Activated gamma-delta T cell (primary cell): ENCODE data around the gene TLE7.

Experiments
- DNase-seq: peaks from one replicate; lab custom pipeline; 2025; lab: John Stamatoyannopoulos, UW

Gene TLE7

DNA sequence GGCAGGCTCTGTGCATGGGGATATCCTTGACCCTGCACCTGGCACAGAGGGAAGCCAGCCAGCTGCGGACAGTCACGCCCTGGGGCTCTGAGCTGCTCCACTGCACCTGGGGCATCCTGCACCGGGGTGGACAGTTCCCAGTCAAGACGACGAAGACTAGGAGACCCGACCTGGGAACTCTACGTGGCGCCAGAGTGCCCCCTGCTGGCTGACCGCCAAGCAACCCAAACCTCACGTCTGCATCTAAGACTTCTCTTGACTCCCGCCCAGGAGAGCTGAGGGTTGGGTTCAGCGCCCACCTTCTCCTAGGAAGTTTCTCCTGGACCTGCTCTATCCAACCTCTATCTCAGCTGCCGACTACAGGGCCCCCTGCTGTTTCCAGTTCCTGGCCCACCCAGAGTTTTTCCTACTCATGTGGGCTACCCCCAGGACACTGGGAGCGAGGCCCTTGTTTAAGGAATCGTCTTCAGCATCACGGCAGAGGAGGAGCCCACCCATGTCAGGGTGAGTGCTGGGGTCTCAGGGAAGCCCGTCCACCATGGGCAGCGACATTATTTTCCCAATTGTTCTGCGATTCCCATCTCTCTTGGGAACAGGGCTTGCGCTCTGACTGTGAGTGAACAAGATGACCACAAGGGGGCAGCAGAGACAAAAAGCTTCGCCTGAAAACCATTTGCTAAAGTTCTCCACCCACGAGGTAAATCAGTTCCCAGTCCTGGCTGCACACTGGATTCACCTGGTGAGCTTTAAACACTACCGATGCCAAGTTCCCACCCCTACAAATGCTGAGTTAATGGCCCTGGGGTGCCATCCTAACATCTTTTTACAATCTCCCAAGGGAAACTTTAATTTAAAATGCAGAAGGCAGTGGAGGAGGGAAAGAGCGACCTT lies 29.3 kb downstream of the TLE7 start:
- DNase-seq, result no peak

DNA sequence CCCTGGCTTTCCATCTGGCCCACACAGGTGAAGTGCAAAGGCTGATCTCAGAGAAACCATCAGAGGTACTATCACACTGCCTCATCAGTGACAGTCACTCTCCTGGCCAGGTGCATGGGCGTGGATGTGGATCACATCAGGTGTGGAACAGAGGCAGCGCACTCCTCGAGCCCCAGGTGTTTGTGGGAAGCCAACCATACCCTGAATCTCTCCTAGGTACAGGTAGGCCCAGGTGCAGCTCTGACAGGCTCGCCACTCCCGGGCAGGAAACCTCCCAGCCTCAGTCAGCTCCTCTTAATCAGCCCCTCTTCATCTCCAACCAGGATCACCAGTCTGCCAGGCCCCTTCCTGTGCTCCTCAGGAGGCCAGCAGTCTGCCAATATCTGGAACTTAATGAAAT lies 31.7 kb downstream of the TLE7 start:
- no peak for DNase-seq

DNA sequence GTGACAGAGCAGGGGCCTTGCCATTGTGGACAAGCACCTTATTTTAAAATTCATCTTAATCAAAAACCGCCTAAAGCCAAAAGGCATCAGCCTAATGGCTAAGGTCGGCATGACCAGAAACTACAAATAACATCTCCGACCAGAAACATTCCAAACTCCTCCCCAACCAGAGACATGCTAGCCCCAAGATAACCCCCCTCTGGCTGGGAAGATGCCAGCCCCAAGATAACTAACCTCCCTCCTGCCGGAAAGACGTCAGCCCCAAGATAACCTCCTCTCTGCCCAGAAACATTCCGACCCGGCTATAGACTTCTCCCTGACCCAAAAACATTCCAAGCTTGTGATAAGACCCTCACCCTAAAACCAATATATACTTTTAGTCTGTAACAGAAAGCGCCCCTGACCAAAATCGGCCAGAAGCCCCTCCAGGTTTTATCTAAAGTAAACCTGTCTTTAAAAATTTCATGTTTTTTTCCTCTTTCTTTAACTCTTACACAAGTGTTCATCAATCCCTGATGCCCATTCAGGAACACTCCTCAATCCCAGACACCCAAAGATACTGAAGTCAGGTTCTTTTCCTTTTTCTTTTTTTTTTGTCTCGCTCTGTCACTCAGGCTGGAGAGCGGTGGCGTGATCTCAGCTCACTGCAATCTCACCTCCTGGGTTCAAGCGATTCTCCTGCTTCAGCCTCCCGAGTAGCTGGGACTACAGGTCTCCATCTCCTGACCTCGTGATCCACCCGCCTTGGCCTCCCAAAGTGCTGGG lies 32.7 kb downstream of the TLE7 start:
- DNase-seq, result no peak

DNA sequence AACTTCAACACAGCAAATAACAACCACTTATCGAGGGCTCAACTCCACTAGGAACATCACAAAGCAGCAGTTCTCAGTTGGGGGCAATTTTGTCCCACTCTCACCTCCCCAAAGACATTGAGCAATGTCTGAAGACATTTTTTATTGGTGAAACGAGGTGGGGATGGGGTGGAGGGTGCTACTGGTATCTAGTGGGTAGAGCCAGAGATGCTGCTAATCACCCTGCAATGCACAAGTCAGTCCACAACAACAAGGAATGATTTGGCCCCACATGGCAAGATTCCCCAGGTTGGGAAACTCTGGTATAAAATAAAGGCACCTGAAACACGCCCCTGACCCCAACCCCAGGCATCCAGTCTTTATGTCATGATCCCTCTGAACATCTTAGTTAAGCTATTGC lies 33.3 kb downstream of the TLE7 start:
- no peak for DNase-seq

DNA sequence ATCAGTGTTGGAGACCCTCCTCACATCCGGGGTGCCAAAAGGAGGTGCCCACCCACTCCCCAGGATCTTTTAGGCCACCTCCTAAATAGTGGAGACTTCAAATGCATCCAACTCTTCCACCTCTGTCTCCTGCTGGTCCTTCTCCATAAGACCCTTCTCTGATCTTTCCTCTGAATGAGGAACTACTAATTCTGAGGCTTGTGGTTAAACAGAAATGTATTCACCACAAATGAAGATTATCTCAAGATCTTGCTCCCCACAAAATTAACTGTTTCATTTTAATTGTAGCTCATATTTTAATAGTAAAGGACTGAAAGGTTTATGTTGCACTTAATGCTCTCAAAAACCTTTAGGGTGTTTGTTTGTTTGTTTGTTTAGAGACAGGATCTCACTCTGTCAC lies 34.1 kb downstream of the TLE7 start:
- no peak for DNase-seq

DNA sequence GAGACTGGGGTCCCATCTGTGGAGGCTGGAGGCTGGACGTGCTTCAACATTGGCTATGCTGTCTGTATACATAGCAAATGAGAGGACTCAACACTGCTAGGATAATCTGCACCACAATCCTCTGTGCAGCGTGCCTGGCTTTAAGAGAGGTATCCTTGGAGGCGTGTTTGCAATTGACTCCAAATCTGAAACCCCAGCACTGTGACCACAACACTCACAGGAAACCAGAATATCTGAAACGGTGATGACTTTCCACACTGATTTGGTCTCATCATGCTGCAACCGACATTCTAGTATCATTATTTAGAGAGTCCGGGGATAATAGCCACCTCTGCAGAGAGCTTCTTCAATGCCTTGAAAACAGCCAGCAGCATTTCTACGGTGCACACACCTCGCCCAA lies 35.1 kb downstream of the TLE7 start:
- no peak for DNase-seq

DNA sequence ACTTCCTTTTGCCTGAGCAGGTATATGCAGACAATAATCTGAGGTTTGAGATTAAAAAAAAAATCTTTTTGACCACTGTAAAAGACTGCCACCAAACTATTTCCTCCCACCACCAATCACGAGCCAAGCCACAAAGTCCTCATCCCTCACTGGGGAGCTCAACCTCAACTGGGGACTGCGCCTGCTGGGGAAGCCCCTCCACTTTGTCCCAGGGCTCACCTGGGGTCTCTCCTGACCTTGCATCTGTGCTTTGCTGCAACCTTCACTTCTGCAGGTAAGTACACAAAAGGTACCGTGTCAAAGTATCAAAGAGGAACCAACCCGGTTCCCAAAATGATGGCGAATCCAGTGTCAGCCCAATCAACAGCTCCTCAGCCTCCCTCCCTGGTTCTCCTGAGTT lies 35.5 kb downstream of the TLE7 start:
- DNase-seq, result no peak

DNA sequence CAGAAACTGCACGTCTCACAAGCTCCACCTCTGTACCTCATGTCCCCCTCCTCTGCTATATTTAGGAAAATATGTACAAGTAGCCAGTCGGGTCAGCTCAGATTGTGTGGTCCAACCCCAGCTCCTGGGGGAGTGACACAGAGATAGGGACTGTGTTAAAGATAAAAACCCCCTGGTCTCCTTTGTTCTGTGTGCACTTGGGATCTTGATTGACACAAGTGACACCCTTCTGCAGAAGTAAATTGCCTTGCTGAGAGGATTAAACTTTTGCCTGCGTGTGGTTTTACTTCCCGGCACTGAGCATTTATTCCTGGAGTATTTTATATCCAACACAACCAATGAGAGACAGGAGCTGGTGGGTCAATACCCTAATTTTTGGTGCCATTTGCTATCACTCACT lies 37.5 kb downstream of the TLE7 start:
- DNase-seq, result no peak

DNA sequence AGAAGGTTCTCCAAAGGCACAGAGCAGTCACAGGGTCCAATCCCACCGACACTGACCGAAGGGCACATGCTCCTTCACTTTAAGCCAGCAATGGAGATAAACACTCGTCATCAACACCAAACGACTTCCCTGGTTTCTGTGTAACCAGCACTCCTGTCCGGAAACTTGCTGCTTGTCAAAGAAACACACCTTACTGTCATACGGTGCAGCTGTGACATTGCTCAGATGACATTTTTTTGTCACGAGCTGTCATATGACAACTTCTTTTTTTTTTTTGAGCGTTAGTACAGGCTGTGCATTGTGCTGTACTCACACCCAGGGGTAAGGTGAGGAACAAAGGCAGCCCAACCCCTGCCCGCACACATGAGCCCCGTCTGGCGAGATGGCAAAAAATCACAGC lies 39.2 kb downstream of the TLE7 start:
- DNase-seq, result no peak

DNA sequence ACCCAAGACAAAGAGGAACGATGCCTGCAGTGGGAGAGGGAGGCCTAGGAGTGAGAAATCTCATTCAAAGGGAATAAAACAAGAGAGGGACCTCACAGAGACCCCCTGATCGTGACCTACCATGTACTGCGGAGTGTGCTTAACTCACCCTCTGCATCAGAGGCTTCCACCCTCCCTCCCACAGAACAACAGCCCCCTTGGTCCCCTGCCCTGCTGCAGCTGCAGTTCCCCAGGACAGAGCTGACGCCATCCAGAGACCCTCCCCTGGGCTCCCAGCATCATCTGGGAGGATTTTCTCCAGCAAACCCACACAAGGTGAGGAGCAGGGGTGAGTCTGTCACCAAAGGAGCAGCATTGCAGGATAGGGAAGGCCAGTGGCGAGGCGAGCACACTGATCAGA lies 39.8 kb downstream of the TLE7 start:
- no peak for DNase-seq

DNA sequence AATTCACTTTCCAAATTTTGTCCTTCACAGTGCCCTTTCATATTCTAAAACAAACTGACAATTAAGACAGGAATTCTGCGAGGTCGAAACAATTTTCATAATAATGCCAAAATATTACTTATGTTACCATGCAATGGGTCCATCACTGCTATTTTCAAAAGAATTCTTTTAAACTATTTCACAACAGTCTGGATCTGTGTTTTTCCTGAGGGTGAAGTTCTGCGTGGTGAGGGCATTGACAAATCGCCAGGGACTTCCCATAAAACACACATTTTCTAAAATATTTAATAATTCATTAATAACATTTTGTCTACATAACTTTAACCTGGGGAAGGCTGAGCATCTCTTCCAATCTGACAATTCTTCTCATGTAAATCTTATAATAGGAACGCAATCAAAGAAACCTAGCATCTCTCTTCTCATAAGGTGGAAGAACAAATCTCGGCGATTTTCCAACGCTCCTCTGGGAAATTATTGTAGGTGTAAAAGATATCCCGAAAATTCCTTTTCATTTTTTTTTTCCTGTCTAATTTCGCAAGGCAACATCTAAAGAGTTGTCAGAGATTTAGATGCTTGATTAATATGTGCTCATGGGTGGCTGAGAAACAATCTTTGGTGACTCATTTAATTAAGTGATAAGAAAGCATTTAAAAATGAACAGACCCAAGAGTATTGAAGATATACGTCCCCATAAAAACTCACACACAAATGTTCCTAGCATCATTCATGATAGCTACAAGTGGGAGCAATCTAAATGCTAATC lies 41.9 kb downstream of the TLE7 start:
- DNase-seq, result no peak

DNA sequence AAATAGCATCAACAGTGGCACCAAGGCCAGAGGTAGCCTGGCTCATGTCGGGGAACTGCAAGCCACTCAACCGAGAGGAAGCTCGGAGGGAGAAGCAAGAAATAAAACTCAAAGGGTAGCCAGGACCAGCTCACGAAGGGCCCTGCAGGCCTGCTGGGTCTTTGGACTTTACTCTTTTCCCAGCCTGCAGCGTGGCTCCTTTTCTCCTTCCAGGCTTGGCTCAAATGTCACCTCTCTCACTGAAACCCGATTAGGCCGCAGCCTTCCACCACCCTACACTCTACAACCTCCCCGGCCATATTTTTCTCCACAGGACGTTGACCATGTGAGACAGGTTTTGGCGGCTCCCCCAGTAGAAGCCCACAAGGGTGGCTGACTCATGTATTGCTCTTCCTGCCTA lies 45.3 kb downstream of the TLE7 start:
- DNase-seq, result no peak

DNA sequence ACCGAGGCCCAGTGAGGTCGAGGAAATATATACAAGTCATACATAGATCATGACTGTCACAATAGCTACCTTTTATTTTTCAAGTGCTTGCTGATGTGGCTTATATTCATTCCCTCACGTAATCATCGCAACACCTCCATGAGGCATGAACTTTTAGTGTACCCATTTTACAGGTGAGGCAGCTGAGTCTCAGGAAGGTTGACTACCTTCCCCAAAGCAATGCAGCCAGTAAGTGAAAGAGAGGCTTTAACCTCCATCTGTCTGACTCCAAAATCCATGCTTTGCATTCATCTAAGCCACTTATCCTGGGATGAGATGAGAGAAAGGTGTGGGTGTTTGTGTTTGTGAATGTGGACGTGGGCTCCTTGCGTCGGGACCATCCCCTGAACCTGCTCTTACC lies 52.5 kb downstream of the TLE7 start:
- DNase-seq, result no peak

DNA sequence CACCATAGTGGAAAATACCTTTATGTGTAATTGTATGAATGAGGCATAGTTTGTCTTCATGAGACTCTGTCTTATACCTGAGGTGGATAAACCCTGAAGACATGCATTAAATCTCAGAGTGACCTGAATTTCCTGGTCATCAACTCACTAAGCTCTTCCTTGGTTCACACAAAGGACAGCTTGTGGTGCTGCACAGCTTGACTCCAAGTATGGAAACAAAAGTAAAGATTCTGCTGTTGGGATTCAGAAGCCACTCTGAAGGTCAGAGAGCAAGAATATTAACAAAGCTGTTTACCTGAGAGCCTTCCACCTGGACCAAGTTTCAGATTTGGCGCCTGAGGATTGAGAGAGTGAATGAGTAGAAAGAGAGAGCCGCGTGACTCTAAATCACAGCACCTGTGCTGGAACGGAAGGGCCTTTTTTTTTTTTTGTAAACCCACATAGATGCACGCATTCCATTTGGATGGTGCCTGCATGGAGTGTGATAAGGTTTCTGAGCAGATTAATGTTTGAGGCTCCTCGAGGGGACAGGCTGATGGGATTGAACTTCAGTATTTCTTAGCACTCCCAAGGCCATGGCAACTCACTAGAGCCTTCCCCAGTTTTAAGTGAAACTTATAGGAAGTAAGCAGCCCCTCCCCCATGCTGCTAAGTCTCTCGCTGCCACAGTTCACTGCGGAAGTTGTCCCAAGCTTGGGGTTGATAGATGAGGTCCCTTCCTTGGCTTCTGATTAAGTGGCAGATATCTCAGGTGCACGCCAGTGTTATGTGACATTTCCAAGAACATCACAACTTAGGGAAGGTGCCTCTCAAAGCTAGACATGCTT lies 54.6 kb downstream of the TLE7 start:
- no peak for DNase-seq

DNA sequence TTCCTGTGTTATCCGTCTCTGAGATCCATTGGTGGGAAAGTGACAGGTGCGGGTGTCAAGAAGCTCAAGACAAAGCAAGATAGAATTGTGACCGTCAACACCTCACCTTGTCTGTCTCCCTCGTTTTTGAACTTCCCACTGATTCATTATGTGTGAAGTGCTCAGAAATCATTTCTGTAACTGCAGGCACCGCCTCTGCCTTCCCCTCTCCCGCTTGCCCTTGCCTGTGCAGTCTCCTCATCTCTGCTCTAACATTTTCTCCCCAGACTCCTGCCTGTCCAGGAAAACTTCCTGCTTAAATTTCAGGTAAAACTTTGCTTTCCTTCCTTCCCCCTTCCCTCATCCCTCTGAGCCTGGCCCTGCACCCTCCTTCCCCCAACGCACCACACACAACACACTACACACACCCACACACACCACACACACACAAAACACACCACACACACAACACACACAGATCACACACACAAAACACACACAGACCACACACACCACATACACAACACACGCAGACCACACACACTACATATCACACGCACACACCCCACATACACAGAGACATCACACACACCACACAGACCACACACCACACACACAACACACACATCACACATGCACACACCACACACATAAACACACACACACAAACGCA lies 57.7 kb downstream of the TLE7 start:
- DNase-seq, result no peak

DNA sequence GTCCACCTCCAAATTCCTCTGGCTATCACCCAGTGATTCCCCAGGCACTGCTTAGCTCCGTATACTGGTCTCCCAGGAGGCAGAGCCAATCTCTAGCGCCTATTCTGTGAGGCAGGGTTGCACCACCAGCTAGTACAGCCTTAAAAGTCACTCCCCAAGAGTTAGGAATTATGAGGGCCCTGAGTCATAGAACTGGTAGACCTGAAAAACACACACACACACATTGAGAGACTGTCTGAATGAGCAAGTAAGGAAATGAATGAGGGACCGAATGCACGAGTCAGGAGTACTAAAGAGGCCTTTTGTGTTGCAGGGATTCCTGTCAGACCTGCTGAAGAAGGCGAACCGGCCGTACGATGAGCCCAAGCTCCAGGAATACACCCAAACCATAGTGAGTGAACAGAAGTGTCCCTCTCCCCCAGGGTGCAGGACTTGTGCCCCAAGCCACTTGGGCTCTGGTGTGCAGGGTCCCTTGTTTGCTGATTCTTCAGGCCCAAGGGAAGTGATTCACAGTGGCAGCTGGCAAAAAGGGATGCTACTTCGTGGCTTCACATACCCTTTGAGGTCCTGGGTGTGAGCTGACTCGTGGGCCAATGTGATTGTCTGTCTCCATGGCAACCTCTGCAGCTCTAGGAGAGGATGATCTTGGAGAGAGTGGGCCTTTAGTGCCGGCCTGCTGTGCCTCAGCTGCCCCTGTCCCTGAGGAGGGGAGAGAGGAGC lies 58.6 kb downstream of the TLE7 start:
- no peak for DNase-seq

DNA sequence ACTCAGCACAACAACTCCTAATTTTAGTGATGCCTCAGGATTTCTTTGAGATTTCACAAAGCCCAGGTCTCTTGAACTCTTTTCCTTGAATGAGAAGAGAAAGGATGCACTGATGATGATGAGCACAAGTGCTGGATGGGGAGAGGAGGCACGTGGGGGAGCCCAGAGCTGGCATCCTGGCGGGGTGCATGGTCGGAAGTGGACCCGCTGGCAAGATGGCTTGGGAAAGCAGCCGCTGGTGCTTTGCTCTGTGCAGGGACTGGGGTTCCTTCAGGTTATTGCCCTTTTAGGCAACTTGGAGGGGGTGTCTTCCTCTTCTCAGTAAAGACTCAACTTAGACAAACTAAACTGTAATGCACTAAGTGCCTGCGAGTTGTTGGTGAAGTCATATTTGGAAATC lies 61.0 kb downstream of the TLE7 start:
- no peak for DNase-seq
